Measurements from ENCODE around the gene CLDN14.

Gene CLDN14

GRCh38 chr21:36429947-36430546 lies 49.9 kb downstream of the CLDN14 start:
- DNase-seq, result peak; percentile 84

GRCh38 chr21:36428761-36429432 lies 51.0 kb downstream of the CLDN14 start:
- no peak for DNase-seq

- DNase-seq, result no peak
Observed at GRCh38 chr21:36427502-36427901, 52.4 kb downstream of the CLDN14 start.

DNA sequence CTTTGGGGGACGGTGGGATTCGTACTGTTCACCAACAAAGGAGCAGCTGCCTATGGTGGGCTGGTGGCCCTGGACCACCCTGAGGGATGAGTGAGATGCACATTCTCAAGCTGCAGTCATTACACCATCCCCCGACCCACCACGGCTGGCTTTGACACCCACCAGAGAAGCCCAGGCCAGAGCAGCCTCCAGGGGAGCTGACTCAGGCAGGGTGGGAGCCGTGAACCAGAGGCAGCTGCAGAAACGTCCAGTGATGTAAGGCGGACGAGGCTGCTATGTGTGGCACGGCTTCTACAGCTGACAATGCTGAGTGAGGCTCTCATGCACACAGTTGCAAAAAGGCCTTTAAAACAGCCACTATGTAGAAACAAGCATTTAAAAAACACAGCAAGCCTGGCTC lies 54.6 kb downstream of the CLDN14 start:
- DNase-seq, result no peak

DNA sequence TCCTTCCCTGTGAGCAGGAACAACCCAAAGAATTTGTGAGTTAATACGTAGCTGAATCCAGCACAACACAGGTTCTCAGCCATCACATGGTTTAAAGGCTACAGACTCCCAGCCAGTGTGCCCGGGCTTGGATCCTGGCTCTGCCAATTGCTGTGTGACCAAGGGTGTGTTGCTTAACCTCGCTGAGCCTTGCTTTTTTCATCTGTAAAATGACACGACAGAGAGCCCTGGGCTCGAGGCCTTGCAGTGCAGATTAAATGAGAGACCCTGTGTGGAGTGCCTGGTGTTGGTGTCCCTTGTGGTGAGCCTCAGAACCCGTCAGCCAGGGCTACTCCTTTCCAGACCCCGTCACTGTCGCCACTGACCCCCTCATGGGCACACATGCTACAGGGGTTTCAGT lies 55.3 kb downstream of the CLDN14 start:
- no peak for DNase-seq

- no peak for DNase-seq
Observed at GRCh38 chr21:36423771-36424433, 56.0 kb downstream of the CLDN14 start.

- DNase-seq, result peak; percentile 69
Observed at GRCh38 chr21:36422279-36423098, 57.4 kb downstream of the CLDN14 start.

DNA sequence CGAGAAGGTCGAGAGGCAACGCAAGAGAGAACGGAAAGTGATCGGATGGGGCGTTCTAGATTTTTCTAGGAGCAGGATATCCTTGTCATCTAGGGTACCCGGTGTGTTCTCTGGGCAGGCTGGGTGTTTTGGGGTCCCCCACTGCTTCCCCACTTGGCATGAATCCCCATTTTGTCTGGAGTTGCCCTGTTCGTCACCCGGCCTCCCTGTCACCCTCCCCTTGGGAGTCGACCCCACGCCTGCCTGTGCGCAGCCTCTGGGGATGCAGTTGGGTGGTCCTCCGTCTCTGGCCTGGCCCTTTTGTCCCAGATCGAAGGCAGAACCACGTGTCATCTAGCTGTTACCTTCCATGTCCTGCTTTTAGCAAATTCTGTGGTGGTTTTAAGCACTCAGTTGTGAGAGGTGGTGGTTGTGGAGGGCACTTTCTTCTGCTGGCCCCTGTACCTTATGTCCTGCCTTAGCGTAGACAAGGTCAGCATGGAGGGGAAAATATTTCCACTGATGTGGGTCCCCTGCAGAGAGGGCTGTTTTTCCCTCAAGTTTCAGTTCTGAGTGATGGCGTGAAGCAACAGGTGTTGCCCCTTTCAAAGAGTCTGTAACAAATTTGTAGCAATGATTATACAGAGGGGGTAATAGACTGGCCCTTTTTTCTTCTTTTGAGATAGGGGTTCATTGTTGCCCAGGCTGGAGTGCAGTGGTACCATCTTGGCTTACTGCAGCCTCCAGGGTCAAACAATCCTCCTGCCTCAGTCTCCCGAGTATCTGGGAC lies 59.2 kb downstream of the CLDN14 start:
- DNase-seq, result no peak

- DNase-seq, result peak; percentile 63
Observed at GRCh38 chr21:36419996-36420395, 59.9 kb downstream of the CLDN14 start.

- no peak for DNase-seq
Observed at GRCh38 chr21:36419241-36419640, 60.7 kb downstream of the CLDN14 start.

- no peak for DNase-seq
Observed at GRCh38 chr21:36415375-36415774, 64.5 kb downstream of the CLDN14 start.

GRCh38 chr21:36412916-36413315 lies 67.0 kb downstream of the CLDN14 start:
- no peak for DNase-seq

DNA sequence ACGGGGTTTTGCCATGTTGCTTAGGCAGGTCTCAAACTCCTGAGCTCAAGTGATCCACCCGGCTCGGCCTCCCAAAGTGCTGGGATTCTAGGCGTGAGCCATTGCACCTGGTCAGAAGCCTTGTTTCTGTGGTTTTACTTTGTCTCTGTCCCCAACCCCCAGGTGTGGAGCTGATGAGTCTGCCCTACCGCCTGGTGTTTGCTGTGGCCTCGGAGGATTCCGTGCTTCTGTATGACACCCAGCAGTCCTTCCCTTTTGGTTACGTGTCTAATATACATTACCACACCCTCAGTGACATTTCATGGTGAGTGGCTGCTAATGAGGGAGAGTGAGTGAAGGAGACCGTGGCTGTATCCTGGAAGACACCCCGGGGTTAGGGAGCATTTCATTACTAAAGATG lies 68.6 kb downstream of the CLDN14 start:
- DNase-seq, result no peak
